Measurements from ENCODE around the gene NPY4R2.
"Not testable (repeated sequence)": the region's sequence is repeated elsewhere in the genome, so short reads cannot be mapped to it uniquely, and the experiment has no call there.

Gene NPY4R2

GRCh38 chr10:47933462-47933861, 15.0 kb downstream of the NPY4R2 start:
- DNase-seq = not testable (repeated sequence)

DNA sequence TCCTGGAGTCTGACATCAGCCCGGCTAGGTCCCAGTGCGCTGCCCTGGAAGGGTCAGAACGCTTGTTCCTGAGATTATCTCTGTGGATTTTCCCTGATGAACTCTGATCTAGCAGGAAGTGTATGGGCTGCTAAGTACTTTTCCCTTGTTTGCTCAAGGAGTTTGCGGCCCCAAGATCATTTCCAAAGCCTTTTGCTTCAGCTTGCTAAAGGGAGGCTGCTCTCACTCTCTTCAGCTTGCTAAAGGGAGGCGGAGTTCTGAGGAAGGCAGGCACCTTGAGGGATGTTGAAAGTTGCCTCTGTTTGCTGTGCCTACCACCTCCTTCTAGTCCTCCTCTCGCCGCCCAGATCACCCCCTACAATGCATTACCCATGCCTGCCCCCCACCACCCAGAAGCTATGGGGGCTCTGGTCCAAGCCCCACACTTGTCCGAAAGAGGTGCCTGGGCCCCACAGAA, 18.3 kb downstream of the NPY4R2 start:
- not testable (repeated sequence) for DNase-seq

DNA sequence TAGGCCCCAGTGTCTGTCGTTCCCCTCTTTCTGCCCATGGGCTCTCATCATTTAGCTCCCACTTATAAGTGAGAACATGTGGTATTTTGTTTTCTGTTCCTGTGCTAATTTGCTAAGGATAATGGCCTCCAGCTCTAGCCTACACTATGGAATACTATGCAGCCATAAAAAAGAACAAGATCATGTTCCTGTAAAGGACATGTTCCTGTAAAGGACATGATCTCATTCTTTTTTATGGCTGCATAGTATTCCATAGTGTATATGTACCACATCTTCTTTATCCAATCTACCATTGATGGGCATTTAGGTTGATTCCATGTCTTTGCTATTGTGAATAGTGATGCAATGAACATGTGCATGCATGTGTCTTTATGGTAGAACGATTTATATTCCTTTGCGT, 19.2 kb downstream of the NPY4R2 start:
- not testable (repeated sequence) for DNase-seq

DNA sequence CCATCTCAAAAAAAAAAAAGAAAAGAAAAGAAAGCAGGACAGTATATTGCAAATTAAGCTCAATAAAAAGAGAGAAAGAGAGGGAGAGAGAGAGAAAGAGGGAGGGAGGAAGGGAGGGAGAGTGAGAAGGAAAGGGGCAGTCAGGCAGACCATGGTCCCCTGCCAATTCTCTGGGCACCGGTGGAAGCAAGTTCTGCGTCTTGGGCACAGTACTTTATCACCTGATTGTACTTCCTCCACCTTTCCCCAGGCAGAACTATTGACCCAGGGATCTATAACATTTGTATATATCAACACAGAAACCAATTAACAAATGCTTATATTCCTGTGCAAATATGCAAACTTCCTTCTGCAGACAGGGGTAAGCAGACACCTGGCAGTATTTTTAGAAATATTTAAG, 22.4 kb downstream of the NPY4R2 start:
- DNase-seq = not testable (repeated sequence)

DNA sequence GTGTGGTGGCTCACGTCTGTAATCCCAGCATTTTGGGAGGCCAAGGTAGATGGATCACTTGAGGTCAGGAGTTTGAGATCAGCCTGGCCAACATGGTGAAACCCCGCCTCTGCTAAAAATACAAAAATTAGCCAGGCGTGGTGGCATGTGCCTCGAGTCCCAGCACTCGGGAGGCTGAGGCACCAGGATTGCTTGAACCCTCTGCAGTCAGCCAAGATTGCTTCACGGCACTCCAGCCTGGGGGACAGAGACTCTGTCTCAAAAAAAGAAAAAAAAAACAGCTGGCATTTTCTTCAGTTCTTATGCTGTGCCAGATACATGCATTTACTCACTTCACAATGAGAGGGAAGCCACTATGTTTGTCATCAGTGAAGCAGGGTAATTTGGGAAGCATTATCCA, 22.9 kb downstream of the NPY4R2 start:
- DNase-seq = not testable (repeated sequence)

GRCh38 chr10:47942351-47943019, 24.0 kb downstream of the NPY4R2 start:
- not testable (repeated sequence) for DNase-seq

DNA sequence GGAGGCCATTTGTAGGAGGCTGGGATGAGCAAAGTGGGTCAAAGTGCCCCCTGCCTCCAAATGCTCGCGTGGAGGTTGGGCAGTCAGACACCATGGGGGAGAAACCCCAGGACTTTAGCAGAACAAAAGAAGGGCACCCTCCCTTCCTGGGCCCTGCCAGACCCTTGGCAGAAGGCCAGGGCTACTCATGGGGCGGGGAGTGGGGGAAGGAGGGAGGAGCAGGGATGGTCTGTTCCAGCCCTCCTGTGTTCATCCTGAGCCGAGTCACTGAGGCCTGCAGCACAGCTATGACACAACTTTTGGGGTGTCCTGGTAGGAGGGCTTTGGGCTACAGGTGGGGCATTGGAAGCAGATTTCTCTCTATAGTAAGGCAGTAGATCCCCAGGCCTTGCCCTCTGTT, 24.9 kb downstream of the NPY4R2 start:
- not testable (repeated sequence) for DNase-seq

- not testable (repeated sequence) for DNase-seq
Measured at GRCh38 chr10:47947424-47947823, 29.0 kb downstream of the NPY4R2 start.

DNA sequence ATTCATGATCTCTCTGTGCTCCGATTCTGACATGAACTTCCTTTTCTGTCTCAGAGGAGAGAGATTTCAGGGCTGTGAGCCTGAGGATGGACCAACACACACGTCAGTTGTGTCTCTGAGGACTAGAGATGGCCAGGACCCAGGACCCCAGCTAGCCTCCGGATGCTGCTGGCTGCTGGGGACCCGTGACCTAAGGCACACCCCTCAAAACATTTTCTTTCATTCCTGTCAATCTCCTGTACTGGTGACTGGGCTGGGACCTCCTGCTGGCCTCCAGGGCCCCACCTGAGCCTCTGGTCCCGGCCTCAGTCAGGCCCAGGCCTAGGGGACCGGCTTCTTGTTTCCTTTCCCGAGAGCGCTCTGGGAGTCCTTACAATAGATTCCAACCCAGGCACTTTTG, 38.7 kb downstream of the NPY4R2 start:
- DNase-seq = not testable (repeated sequence)

DNA sequence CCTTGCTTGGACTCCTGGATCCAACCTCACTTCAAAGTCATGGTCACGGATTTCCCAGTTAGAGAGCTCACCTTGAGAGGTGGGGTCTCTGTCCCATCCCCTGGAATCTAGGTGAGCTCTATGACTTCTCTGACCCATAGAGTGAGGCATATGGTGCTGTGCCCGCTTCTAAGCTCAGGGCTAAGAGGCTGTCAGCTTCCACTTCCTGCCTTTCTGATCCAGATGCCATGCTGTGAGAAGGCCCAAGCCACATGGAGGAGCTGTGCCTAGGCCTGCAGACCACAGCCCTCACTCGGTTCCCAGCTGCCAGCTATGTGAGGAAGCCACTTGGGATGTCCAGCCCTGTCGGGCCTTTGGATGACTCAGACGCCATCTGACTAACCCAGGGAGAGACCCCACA, 41.2 kb downstream of the NPY4R2 start:
- DNase-seq = not testable (repeated sequence)

DNA sequence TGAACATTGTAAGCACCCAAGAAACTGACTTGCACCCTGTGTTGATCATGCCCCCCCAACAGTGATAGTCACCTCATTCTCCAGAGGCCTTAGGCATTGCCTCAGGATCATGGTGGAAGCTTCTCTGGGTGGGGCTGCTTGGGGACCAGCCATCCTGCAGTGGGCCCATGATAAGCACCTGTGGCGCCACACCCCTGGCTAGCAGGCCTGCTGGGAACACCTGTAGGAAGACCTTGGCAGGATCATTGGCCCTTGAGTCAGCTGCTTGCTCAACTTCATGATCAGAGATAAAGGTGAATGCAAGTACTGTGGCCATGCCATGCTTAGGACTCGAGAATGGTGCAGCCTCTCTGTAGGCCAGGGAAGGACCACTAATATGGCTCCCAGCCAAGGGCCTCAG, 42.2 kb downstream of the NPY4R2 start:
- not testable (repeated sequence) for DNase-seq

DNA sequence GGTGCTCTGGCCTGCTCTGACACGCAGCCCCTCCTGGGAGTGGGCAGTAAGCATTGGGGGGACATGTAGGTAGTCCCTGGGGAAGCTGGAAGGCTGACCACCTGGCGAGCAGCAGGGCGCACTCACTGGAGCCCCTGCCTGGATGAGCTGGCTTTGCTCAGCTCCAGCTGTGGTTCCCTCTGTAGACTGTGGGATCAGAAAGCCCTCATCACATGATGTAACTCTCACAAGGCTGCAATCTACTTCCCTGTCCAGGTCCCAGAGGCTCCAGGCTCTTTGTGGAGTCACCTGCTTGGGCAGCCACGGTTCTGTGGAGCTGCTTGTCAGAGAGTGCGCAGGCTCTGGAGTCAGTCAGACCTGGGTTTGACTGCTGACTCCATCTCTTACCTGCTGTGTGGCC, 44.3 kb downstream of the NPY4R2 start:
- DNase-seq = not testable (repeated sequence)

DNA sequence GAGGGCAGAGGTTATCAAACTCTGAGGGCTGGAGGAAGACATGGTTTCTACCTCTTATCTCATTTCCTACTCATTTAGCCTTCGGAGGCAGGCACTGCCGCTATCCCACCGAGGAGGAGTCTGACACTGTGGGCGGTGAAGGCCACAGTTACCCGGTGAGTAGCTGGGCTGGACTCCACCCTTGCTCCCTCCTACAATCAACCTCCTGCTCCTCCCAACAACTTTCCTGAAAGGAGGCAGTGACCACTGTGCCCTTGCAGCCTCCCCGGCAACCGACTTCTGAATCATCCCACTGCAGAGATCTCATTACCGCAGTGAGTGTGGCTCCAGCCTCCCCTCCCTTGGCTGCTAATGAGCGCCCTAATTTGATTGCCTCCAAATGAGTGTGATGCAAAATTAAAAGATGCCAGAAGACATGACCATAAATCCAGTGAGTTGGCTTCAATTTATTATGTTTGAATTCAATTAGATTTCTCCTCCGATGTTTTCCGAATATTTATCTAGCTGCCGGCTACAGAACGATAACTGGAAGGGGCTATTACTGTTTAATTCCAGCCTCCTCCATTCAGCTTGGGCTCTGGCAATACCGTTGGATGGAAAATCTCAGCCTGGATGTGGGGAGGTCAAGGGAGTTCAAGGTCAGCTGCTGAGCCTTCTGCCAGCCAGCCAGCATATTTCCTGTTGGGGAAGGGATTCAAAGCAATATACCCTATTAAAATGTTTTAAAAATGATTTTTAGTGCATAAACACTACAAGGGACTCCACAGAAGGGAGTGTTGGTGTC, 46.0 kb downstream of the NPY4R2 start:
- DNase-seq = not testable (repeated sequence)

DNA sequence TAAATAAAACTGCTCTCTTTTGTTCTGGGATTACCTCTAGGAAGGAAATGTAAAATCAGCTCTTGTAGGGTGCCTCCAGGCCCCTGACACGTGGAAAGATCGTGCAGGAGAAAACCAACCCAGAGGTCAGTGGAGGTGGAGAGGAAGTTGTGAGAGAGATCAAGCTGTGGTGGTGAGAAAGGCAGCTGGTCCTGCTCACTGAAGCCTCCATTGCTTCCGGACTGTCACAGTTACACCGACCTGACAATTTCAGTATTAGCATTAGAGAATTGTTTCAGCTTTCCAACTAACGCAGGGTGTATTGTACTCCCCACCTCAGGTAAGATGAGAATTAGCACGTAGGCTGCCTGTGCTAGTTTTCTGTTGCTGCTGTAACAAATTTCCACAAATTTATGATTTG, 50.5 kb downstream of the NPY4R2 start:
- DNase-seq = not testable (repeated sequence)

DNA sequence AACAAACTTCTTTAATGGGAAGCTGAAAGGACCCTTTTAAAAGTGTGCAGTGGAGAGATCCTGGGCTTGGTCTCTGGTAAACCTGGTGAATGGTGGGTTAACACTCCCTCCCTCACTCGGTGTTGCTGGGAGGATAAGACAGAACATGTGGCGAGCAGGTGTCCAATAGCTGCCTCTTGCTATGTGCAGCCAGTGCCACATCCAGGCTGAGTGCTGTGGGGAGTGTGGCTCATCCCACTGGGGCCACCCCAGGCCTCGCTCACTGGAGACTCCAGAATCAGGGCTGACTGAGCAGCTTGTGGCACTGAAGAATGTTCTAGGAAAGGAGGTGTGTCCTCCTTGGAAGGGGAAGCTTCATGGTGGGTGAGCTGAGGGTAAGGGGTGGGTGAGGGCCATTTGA, 51.6 kb downstream of the NPY4R2 start:
- not testable (repeated sequence) for DNase-seq

GRCh38 chr10:47971598-47971997, 53.1 kb downstream of the NPY4R2 start:
- DNase-seq = not testable (repeated sequence)

DNA sequence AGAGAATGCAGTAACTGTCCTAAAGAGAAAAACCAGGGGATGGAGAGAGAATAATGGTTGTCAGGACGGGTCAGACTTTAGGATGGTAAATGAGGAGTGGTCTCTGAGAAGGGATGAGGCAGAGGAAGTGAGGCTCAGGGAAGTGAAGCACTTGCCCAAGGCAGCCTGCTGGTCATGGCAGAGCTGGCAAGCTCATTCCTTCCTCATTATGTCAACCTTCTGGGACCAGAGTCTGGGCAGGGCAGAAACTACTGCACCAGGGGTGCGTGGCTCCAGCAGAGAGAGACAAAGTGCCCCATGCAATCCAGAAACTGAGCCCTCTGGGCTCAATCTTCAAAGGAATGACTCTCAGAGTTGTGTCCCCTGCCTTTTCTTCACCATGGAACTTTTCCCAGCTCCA, 53.6 kb downstream of the NPY4R2 start:
- DNase-seq = not testable (repeated sequence)
